Activated CD8-positive, alpha-beta memory T cell treated with anti-CD3 and anti-CD28 coated beads for 36 hours (primary cell): ENCODE measurements around the gene ZP3. TPM values are rescaled to one million over a fixed set of nuclear protein-coding genes. Genes with fewer than 3 reads are reported as not detected.
"Not testable (repeated sequence)": the region's sequence is repeated elsewhere in the genome, so short reads cannot be mapped to it uniquely, and the experiment has no call there.

ENCODE experiments used
- CTCF ChIA-PET: fragments of 350-600 bp; sonication (Branson Sonifier 250); formaldehyde crosslinking; loops from one replicate; lab custom pipeline; 2021; ENCODE audit warnings: antibody characterized with exemption; lab: Charles Lee
- POLR2A ChIA-PET: fragments of 350-600 bp; sonication (Branson Sonifier 250); formaldehyde crosslinking; loops from one replicate; lab custom pipeline; 2021; ENCODE audit warnings: antibody characterized with exemption; lab: Charles Lee
- total RNA-seq, 2 experiments: library from RNA; stranded (reverse); gene quantifications; one replicate each; pipeline ENCODE4 v1.2.3, GENCODE V29; 2021

Gene ZP3
- total RNA-seq, 2 experiments from 2014 or later, result 1.5 to 1.6 TPM

GRCh38 chr7:76476280-76476679 is 51.5 kb downstream of the ZP3 start:
- CTCF ChIA-PET, POLR2A ChIA-PET: not testable (repeated sequence)

GRCh38 chr7:76476742-76477474 is 52.2 kb downstream of the ZP3 start:
- POLR2A ChIA-PET, CTCF ChIA-PET: not testable (repeated sequence)

- CTCF ChIA-PET, POLR2A ChIA-PET: not testable (repeated sequence)
Observed at GRCh38 chr7:76479628-76480027, 54.9 kb downstream of the ZP3 start.

- POLR2A ChIA-PET, CTCF ChIA-PET: not testable (repeated sequence)
Observed at GRCh38 chr7:76480403-76481253, 55.9 kb downstream of the ZP3 start.

- CTCF ChIA-PET, POLR2A ChIA-PET: not testable (repeated sequence)
Observed at GRCh38 chr7:76482660-76483059, 57.9 kb downstream of the ZP3 start.

GRCh38 chr7:76483081-76483480 is 58.3 kb downstream of the ZP3 start:
- POLR2A ChIA-PET, CTCF ChIA-PET: not testable (repeated sequence)

- CTCF ChIA-PET, POLR2A ChIA-PET: not testable (repeated sequence)
Observed at GRCh38 chr7:76484456-76484855, 59.7 kb downstream of the ZP3 start.

GRCh38 chr7:76485822-76486610 is 61.3 kb downstream of the ZP3 start:
- CTCF ChIA-PET, POLR2A ChIA-PET: not testable (repeated sequence)

GRCh38 chr7:76486618-76487017 is 61.9 kb downstream of the ZP3 start:
- POLR2A ChIA-PET, CTCF ChIA-PET: not testable (repeated sequence)

- POLR2A ChIA-PET, CTCF ChIA-PET: not testable (repeated sequence)
Observed at GRCh38 chr7:76487969-76488368, 63.2 kb downstream of the ZP3 start.

Other genes starting within 250 kb of the ZP3 start
- not detected for gene SRRM3, start 223.1 kb upstream of the ZP3 start, total RNA-seq
- 10 to 100 TPM; 66.0 to 67.0 TPM for gene HSPB1, start 122.3 kb upstream of the ZP3 start, total RNA-seq
- gene YWHAG, start 66.0 kb upstream of the ZP3 start, total RNA-seq, result 100 to 1,000 TPM; 167 to 174 TPM
- gene SSC4D, start 15.3 kb upstream of the ZP3 start, total RNA-seq, result under 1 TPM; 0.40 to 0.63 TPM
- gene DTX2, start 36.8 kb downstream of the ZP3 start, total RNA-seq, result 10 to 100 TPM; 17.1 to 21.9 TPM
- gene UPK3B, start 85.6 kb downstream of the ZP3 start, total RNA-seq, result under 1 TPM in 1 of 2 experiments, not detected in 1; 0.65 TPM
- under 1 TPM in 1 of 2 experiments, not detected in 1; 0.30 TPM for gene SPDYE16, start 118.3 kb downstream of the ZP3 start, total RNA-seq
- gene POMZP3, start 202.3 kb downstream of the ZP3 start, total RNA-seq, result 10 to 100 TPM; 14.0 to 15.8 TPM